Sigmoid colon (tissue), 4 donors: ENCODE data around the gene CCDC150.

ENCODE experiments used
- CTCF ChIP-seq, 4 experiments: fragments of 450-650 bp in 3 of 4; fragments of 200-600 bp in 1 of 4; IDR thresholded peaks; one replicate each; pipeline ENCODE4 v1.5.1; 2016 to 2019; ENCODE audit warnings: antibody characterized with exemption in 4 of 4, mild to moderate bottlenecking in 3 of 4, moderate library complexity in 2 of 4
- POLR2A ChIP-seq, 2 donors: fragments of 450-650 bp; IDR thresholded peaks; one replicate each; pipeline ENCODE4 v1.6.1; 2016; ENCODE audit warnings: antibody characterized with exemption in 2 of 2, mild to moderate bottlenecking in 2 of 2, moderate library complexity in 2 of 2
- POLR2AphosphoS5 ChIP-seq, 4 donors: sonication (generic); formaldehyde crosslinking; IDR thresholded peaks; one replicate each; pipeline ENCODE4 v1.6.1; 2017; ENCODE audit warnings: antibody characterized with exemption in 4 of 4

- TF ChIP-seq CTCF (IDR thresholded peaks at IDR 0.05) (no peak), POLR2A (IDR thresholded peaks at IDR 0.05) (no peak), POLR2AphosphoS5 (IDR thresholded peaks at IDR 0.05) (no peak)
Observed at GRCh38 chr2:196592911-196593881, 46.3 kb upstream of the CCDC150 start, which contains the start of gene HECW2.
